NCI-H345 treated with DMSO at 0.1 percent for 48 hours (cell line): ENCODE results near the gene TAF4B.
A peak's percentile ranks its signal among the peaks of the same experiment; 100 is the strongest.
"Not testable (repeated sequence)": the region's sequence is repeated elsewhere in the genome, so short reads cannot be mapped to it uniquely, and the experiment has no call there.

Experiments used
- DNase-seq: peaks from one replicate; lab custom pipeline; 2025; ENCODE audit not compliant: unreplicated experiment; lab: John Stamatoyannopoulos, UW

Gene TAF4B

GRCh38 chr18:26370037-26370436 is 143.8 kb downstream of the TAF4B start:
- no peak for DNase-seq

DNA sequence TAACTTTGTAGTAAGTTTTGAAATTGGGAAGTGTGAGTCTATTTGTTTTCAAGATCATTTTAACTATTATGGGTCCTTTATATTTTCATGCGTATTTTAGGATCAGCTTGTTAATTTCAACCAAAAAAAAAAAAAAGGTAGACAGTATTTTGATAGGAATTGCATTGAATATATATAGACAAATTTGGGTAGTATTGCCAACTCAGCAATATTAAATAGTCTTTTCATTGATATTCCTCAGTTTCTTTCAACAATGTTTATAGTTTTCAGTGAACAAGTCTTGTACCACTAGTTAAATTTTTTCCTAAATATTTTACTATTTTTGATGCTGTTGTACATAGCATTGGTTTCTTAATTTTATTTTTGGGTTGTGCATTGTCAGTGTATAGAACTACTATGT is 149.9 kb downstream of the TAF4B start:
- no peak for DNase-seq

GRCh38 chr18:26378701-26379100 is 152.5 kb downstream of the TAF4B start:
- no peak for DNase-seq

DNA sequence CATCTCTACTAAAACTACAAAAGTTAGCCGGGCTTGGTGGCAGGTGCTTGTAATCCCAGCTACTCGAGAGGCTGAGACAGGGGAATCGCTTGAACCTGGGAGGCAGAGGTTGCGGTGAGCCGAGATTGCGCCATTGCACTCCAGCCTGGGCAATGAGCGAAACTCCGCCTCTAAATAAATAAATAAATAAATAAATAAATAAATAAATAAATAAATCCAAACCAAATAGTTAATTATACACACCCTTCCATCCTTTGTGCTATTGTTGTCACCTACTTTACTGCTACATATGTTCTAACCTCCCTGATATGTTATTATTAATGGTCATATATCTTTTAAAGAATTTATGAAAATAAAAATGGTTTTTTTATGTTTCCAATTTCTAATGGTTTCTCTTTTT is 155.3 kb downstream of the TAF4B start:
- not testable (repeated sequence) for DNase-seq

GRCh38 chr18:26383454-26384270 is 157.4 kb downstream of the TAF4B start:
- peak; percentile 39 for DNase-seq

DNA sequence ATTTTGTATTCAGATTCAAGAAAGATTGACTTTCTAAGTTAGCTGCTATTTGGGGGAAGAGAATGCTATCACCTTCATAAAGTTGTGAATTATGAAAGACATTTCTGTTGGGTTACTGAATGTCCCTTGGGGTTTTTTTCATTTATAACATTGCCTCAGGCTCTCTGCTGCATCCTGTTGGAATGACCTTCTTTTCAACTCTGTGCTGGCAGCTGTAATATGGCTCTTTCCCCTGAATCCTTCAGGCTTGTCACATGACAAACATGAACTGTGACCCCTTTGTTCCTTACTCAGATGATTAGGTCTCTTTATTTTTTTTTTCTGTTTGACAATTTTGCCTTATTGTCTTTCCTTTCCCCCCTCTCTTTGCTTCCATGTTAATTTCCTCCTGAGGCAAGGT is 159.8 kb downstream of the TAF4B start:
- no peak for DNase-seq

DNA sequence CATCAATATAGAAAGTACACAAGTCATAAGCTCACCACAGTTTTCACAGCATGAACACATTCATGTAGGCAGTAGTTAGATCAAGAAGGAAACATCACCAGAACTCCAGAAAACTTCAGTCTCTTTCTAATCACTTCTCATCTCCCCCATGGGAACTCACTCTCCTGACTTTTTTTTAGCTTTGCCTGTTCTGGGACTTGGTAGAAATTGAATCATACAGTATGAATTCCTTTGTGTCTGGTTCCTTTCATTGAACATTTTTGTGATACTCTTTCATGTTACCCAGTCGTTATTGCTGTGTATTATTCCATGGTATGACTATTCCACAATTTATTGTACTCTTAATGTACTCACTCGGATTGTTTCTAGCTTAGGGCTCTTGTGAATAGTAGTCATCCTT is 160.2 kb downstream of the TAF4B start:
- no peak for DNase-seq

DNA sequence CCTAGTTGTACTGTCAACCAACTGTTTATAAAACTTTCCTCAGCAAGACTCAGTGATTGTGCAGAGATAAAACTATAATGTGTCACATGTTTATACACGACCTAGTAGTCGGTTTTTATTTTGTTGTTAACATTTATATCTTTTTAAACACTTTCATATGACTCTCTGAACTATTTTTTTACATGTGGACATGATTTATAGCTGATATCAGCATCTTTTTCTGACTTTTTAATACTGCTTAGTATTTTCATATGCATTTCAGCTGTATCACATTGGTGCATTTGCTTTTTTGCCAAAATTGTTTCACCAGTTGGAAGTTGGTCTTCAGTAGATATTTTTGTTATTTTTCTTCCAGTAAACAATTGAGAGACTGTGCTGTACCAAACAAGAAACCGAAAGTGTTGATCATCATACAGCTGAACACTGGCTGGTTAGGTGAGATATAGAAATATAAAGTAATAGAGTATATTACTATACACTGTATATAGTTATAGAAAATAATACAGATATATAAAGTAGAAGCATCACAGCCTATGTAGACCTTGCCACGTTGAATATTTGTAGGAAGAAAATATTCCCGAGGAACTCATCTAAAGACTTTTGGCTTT is 167.9 kb downstream of the TAF4B start:
- no peak for DNase-seq

- DNase-seq, result no peak
Measured at GRCh38 chr18:26397019-26397418, 170.8 kb downstream of the TAF4B start.

GRCh38 chr18:26403491-26403890 is 177.2 kb downstream of the TAF4B start:
- no peak for DNase-seq

- DNase-seq, result peak; percentile 50
Measured at GRCh38 chr18:26405190-26405801, 179.1 kb downstream of the TAF4B start.

- DNase-seq, result no peak
Measured at GRCh38 chr18:26406324-26406723, 180.1 kb downstream of the TAF4B start.

DNA sequence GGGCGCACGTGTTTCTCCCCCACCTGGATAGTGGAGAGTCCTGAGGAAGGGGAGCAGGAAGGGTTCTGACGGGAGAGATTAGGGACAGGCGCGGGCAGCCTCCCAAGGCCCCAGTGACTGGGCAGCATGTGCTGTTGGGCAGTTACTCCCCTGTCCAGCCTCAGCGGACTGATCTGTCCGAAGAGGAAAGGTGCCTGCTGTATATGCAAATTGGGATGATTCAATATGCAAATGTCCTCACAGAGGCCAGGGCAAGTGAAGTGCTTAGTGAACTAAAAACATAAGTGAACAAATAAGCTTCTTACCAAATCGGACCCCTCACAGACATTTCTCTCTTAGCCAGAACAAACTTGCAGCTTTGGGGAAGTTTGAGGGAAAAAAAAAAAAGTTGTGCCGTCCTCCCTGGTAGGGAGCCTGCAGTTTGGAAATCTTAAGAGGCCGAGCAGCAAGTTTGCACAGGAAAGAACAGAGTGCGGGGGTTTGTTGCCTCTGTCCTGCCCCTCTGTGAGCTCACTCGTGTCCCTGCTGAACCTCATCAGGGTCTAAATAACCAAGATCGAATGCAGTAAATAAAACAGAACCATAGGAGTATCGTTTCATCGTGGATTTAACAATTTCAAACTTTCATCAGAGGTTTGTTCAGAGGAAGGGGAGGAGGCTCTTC is 180.7 kb downstream of the TAF4B start:
- DNase-seq, result no peak

GRCh38 chr18:26407736-26408601 is 181.7 kb downstream of the TAF4B start:
- no peak for DNase-seq

GRCh38 chr18:26409091-26409490 is 182.8 kb downstream of the TAF4B start:
- DNase-seq, result no peak

- no peak for DNase-seq
Measured at GRCh38 chr18:26414901-26415440, 188.7 kb downstream of the TAF4B start.

GRCh38 chr18:26415631-26416030 is 189.4 kb downstream of the TAF4B start:
- no peak for DNase-seq

GRCh38 chr18:26416652-26417150 is 190.5 kb downstream of the TAF4B start:
- no peak for DNase-seq

GRCh38 chr18:26417190-26417589 is 190.9 kb downstream of the TAF4B start:
- no peak for DNase-seq

DNA sequence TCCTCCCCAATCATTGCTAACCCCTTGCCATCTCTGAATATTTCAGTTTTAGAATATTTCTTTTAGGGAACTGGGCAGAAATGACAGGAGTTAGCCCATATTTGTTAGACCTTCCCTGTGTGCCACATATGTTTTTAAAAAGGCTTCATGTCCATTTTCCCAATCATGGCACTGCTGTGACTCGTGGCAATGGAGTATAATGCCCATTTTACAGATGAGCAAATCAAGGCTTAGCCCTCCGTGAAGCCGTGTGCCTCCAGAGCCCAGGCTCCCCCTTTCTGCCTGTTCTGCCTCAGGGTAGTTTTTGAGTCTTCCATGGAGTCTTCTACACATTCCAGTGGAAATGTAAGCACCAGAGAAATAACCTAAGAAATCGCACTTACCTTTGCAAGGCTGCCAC is 192.0 kb downstream of the TAF4B start:
- no peak for DNase-seq
